HepG2 (cell line): ENCODE results near the gene AP1AR. TPM values are rescaled to one million over a fixed set of nuclear protein-coding genes. Genes with fewer than 3 reads are reported as not detected.

ENCODE experiments used
- CEBPB ChIP-seq: IDR thresholded peaks from 2 replicates; pipeline ENCODE4 v1.6.1; 2011; ENCODE audit warnings: low read depth, low read length, improper control_type of control experiment, borderline replicate concordance
- FOXA3 ChIP-seq: IDR thresholded peaks from 2 replicates; pipeline ENCODE4 v1.6.1; 2016; ENCODE audit warnings: missing genetic modification reagents, missing compliant biosample characterization
- HNRNPL ChIP-seq: fragments of 200-400 bp; formaldehyde crosslinking; IDR thresholded peaks from 2 replicates; pipeline ENCODE4 v1.6.1; 2017; ENCODE audit warnings: mild to moderate bottlenecking, low read depth, low read length
- ISL2 ChIP-seq: sonication (generic); formaldehyde crosslinking; IDR thresholded peaks from 2 replicates; pipeline ENCODE4 v1.5.0; 2020; ENCODE audit warnings: missing genetic modification reagents
- KDM6A ChIP-seq: IDR thresholded peaks from 2 replicates; pipeline ENCODE4 v1.6.1; 2016; ENCODE audit warnings: low read depth
- MED13 ChIP-seq: sonication (generic); formaldehyde crosslinking; IDR thresholded peaks from 2 replicates; pipeline ENCODE4 v1.5.0; 2020; ENCODE audit warnings: missing genetic modification reagents
- MLXIP ChIP-seq: sonication (generic); formaldehyde crosslinking; IDR thresholded peaks from 2 replicates; pipeline ENCODE4 v1.9.0; 2021; ENCODE audit warnings: missing genetic modification reagents, borderline replicate concordance
- RORA ChIP-seq: sonication (generic); formaldehyde crosslinking; IDR thresholded peaks from 2 replicates; pipeline ENCODE4 v1.5.0; 2020; ENCODE audit warnings: mild to moderate bottlenecking, missing genetic modification reagents, moderate library complexity
- SP2 ChIP-seq: sonication (generic); formaldehyde crosslinking; IDR thresholded peaks from 2 replicates; pipeline ENCODE4 v1.5.1; 2020; ENCODE audit warnings: mild to moderate bottlenecking, missing genetic modification reagents
- THRA ChIP-seq: sonication (generic); formaldehyde crosslinking; IDR thresholded peaks from 2 replicates; pipeline ENCODE4 v1.4.0; 2020; ENCODE audit warnings: missing genetic modification reagents, borderline replicate concordance
- ZNF367 ChIP-seq: sonication (generic); formaldehyde crosslinking; IDR thresholded peaks from 2 replicates; pipeline ENCODE4 v1.4.0; 2020; ENCODE audit warnings: missing genetic modification reagents, borderline replicate concordance
- ZNF574 ChIP-seq: sonication (generic); formaldehyde crosslinking; IDR thresholded peaks from 2 replicates; pipeline ENCODE4 v1.4.0; 2020; ENCODE audit warnings: missing genetic modification reagents
- ZNF598 ChIP-seq: sonication (generic); formaldehyde crosslinking; IDR thresholded peaks from 2 replicates; pipeline ENCODE4 v1.5.1; 2020; ENCODE audit warnings: mild to moderate bottlenecking, missing genetic modification reagents, borderline replicate concordance
- ZNF615 ChIP-seq: sonication (generic); formaldehyde crosslinking; IDR thresholded peaks from 2 replicates; pipeline ENCODE4 v1.5.0; 2020; ENCODE audit warnings: mild to moderate bottlenecking, missing genetic modification reagents, borderline replicate concordance
- ZNF644 ChIP-seq: IDR thresholded peaks from 2 replicates; pipeline ENCODE4 v1.6.1; 2016; ENCODE audit warnings: low read depth
- polyA plus RNA-seq, 8 experiments: library from polyadenylated mRNA; depleted of rRNA in 3 of 8; stranded (reverse) in 7 of 8; unstranded in 1 of 8; fragments of >200 nt; fragmentation: Illumina TruSeq in 4 of 8; extraction: Trizol in 4 of 8; gene quantifications; 2 replicates each; pipeline versions ENCODE4 v1.2.1 to v1.2.3, GENCODE V29; 2011 to 2016; ENCODE audit warnings: low read depth in 4 of 8, missing spikeins in 1 of 8, mixed read lengths in 1 of 8; ENCODE audit not compliant: insufficient read depth in 1 of 8
- total RNA-seq, 5 experiments: library from RNA; depleted of rRNA; stranded (reverse); fragments of >200 nt; fragmentation: Illumina TruSeq; extraction: Trizol; gene quantifications; 2 replicates each; pipeline ENCODE4 v1.2.3, GENCODE V29; 2016; ENCODE audit warnings: low read depth in 1 of 5
- TF ChIP-seq, protein P1 (sequence below): sonication (generic); formaldehyde crosslinking; IDR thresholded peaks from 2 replicates; pipeline ENCODE4 v1.4.0; 2020; ENCODE audit warnings: missing genetic modification reagents
- TF ChIP-seq, protein P2 (sequence below): IDR thresholded peaks from 2 replicates; pipeline ENCODE4 v1.6.1; 2016; ENCODE audit warnings: low read depth, borderline replicate concordance

The AP1AR gene
- total and polyA plus RNA-seq, 2 of the 13 experiments (the other 11 are each of a cell fraction or from before 2014, with no cell fraction given), result 24.9 to 39.9 TPM

DNA sequence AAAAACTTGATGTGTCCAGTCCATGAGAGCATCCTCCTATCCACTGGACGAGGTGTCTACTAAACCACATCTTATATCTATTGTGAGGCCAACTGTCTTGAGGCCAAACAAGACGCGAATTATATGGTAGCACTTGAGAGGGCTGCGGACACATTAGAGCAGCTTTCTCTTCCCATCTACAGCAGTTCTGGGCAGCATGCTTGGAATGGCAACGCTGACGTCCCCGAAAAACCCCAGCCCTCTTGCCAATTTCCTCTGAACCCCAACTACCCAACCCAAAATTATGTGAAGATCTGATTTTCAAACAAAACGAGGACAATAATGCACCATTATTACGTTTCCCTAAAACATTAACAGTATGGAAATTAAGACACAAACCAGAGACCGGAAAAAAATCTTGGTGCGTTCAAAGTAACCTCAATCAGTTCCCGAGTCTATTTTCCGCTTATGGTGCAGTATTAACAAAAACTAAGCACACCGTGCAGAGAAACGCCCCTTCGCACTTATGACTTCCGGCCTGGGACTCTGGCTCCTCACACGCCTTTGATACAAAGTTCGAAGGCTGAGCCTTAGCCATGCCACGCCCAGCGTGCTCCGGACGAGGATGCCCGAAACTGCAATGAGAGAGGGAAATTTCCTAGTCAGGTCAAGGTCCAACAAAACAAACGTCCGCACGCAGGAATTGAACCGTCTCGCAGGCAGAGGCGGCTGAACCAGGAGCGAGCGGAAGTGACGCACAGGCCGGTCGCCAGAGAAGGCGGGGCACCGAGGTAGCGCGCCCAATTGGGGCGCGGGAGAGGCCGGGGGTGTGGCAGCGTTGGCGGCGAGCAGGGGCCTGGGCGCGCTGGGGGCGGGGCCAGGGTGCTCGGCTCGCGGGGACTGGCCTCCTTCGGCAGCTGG lies 458 bp upstream of the AP1AR start (continued):
- peak; percentile 58; the same call in 1 of the 2 replicates for TF ChIP-seq MLXIP (CRISPR knock-in tag)
- peak; percentile 76 for TF ChIP-seq ISL2 (CRISPR knock-in tag)
- TF ChIP-seq ZNF598, result 0 out of 2 replicates have a peak, but pooled peaks have one; percentile 20
- TF ChIP-seq CEBPB, result peak; percentile 91
- peak; percentile 68 for TF ChIP-seq ZNF574
- no peak for TF ChIP-seq ZNF367 (CRISPR knock-in tag)
- TF ChIP-seq ZNF644 (CRISPR knock-in tag), result no peak; the same call in 1 of the 2 replicates
- TF ChIP-seq HNRNPL, result no peak
- TF ChIP-seq, protein P1, sequence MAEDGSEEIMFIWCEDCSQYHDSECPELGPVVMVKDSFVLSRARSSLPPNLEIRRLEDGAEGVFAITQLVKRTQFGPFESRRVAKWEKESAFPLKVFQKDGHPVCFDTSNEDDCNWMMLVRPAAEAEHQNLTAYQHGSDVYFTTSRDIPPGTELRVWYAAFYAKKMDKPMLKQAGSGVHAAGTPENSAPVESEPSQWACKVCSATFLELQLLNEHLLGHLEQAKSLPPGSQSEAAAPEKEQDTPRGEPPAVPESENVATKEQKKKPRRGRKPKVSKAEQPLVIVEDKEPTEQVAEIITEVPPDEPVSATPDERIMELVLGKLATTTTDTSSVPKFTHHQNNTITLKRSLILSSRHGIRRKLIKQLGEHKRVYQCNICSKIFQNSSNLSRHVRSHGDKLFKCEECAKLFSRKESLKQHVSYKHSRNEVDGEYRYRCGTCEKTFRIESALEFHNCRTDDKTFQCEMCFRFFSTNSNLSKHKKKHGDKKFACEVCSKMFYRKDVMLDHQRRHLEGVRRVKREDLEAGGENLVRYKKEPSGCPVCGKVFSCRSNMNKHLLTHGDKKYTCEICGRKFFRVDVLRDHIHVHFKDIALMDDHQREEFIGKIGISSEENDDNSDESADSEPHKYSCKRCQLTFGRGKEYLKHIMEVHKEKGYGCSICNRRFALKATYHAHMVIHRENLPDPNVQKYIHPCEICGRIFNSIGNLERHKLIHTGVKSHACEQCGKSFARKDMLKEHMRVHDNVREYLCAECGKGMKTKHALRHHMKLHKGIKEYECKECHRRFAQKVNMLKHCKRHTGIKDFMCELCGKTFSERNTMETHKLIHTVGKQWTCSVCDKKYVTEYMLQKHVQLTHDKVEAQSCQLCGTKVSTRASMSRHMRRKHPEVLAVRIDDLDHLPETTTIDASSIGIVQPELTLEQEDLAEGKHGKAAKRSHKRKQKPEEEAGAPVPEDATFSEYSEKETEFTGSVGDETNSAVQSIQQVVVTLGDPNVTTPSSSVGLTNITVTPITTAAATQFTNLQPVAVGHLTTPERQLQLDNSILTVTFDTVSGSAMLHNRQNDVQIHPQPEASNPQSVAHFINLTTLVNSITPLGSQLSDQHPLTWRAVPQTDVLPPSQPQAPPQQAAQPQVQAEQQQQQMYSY (CRISPR knock-in tag), result peak; percentile 34; the same call in 1 of the 2 replicates
- no peak; the same call in 1 of the 2 replicates for TF ChIP-seq RORA
- TF ChIP-seq MED13, result no peak
- peak; percentile 89 for TF ChIP-seq SP2 (CRISPR knock-in tag)
- TF ChIP-seq, protein P2, sequence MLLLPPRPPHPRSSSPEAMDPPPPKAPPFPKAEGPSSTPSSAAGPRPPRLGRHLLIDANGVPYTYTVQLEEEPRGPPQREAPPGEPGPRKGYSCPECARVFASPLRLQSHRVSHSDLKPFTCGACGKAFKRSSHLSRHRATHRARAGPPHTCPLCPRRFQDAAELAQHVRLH (CRISPR knock-in tag), result peak; percentile 48; the same call in 1 of the 2 replicates
- TF ChIP-seq FOXA3, result peak; percentile 60
- TF ChIP-seq THRA, result peak; percentile 82
- TF ChIP-seq ZNF615, result no peak
- peak; percentile 74 for TF ChIP-seq KDM6A (CRISPR knock-in tag)
